IPS DF 6.9 (cell line): Measurements from ENCODE around the gene ACY1.

ENCODE experiments used
- DNase-seq: peaks from one replicate; pipeline ENCODE4 v3.0.0-alpha.2; 2013; ENCODE audit warnings: low read depth, low spot score
- H3K27ac ChIP-seq: one replicate; pipeline ENCODE4 v1.5.1; 2013; ENCODE audit warnings: low read length, control low read depth
- H3K27me3 ChIP-seq: 2 replicates; pipeline ENCODE4 v1.6.1; 2013; ENCODE audit warnings: mild to moderate bottlenecking, low read length; ENCODE audit not compliant: control insufficient read depth, insufficient read depth
- H3K36me3 ChIP-seq: 2 replicates; pipeline ENCODE4 v1.6.1; 2013; ENCODE audit warnings: low read length; ENCODE audit not compliant: control insufficient read depth, insufficient read depth
- H3K4me1 ChIP-seq: 2 replicates; pipeline ENCODE4 v1.6.1; 2013; ENCODE audit warnings: low read length; ENCODE audit not compliant: control insufficient read depth, insufficient read depth
- H3K4me3 ChIP-seq: 2 replicates; pipeline ENCODE4 v1.5.1; 2013; ENCODE audit warnings: mild to moderate bottlenecking, low read length
- H3K9me3 ChIP-seq: 2 replicates; pipeline ENCODE4 v1.6.1; 2013; ENCODE audit warnings: low read length, inconsistent platforms; ENCODE audit not compliant: control insufficient read depth, insufficient read depth
- WGBS: extraction: QIAGEN DNeasy Blood & Tissue Kit; methylation state at CpG from one replicate; pipeline ENCODE4 v1.1.7; 2013; ENCODE audit warnings: mixed read lengths, missing lambda C conversion rate; ENCODE audit not compliant: insufficient read length, insufficient coverage; 5-methylcytosine and 5-hydroxymethylcytosine counted together

The ACY1 gene

GRCh38 chr3:51997172-51997571, 13.8 kb downstream of the ACY1 start:
- no peaks in the 10 kb centered on the region for H3K27me3 ChIP-seq
- no peak overlapping the region for H3K27ac ChIP-seq
- H3K9me3 ChIP-seq, result no peaks in the 10 kb centered on the region
- no peak overlapping the region for H3K4me3 ChIP-seq
- H3K36me3 ChIP-seq, result peaks cover 24% of the 10 kb centered on the region
- H3K4me1 ChIP-seq, result peaks cover 6% of the 10 kb centered on the region
- no peak for DNase-seq
- WGBS, result no CpG with 5 or more reads among the region's 2 CpGs

GRCh38 chr3:51997935-51998596, 14.7 kb downstream of the ACY1 start:
- H3K9me3 ChIP-seq, result no peaks in the 10 kb centered on the region
- H3K4me1 ChIP-seq, result peaks cover 6% of the 10 kb centered on the region; the same call in 1 of the 2 replicates
- H3K36me3 ChIP-seq, result peaks cover 17% of the 10 kb centered on the region
- no CpG with 5 or more reads among the region's 7 CpGs for WGBS
- no peak overlapping the region for H3K27ac ChIP-seq
- no peaks in the 10 kb centered on the region for H3K27me3 ChIP-seq
- no peak for DNase-seq
- H3K4me3 ChIP-seq, result no peak overlapping the region

GRCh38 chr3:51998774-51999173, 15.4 kb downstream of the ACY1 start:
- H3K9me3 ChIP-seq, result no peaks in the 10 kb centered on the region
- H3K4me1 ChIP-seq, result peaks cover 6% of the 10 kb centered on the region; the same call in 1 of the 2 replicates
- H3K36me3 ChIP-seq, result peaks cover 12% of the 10 kb centered on the region
- H3K4me3 ChIP-seq, result no peak overlapping the region
- H3K27me3 ChIP-seq, result no peaks in the 10 kb centered on the region
- H3K27ac ChIP-seq, result no peak overlapping the region
- DNase-seq, result no peak
- no CpG with 5 or more reads among the region's 7 CpGs for WGBS

GRCh38 chr3:51999846-52000245, 16.5 kb downstream of the ACY1 start:
- Histone ChIP-seq H3K36me3 (0 out of 2 replicates have a peak, but pooled peaks cover 1% of the 10 kb centered on the region), H3K27ac (no peak overlapping the region), H3K4me1 (peaks cover 5% of the 10 kb centered on the region), H3K4me3 (no peak overlapping the region), H3K27me3 (no peaks in the 10 kb centered on the region), H3K9me3 (no peaks in the 10 kb centered on the region)
- DNase-seq, result no peak
- WGBS, result no CpG with 5 or more reads among the region's 2 CpGs

GRCh38 chr3:52001443-52001974, 18.2 kb downstream of the ACY1 start:
- no CpG with 5 or more reads among the region's 18 CpGs for WGBS
- Histone ChIP-seq H3K4me3 (no peak overlapping the region), H3K9me3 (no peaks in the 10 kb centered on the region), H3K4me1 (peaks cover 16% of the 10 kb centered on the region), H3K36me3 (no peaks in the 10 kb centered on the region), H3K27me3 (no peaks in the 10 kb centered on the region), H3K27ac (no peak overlapping the region)
- DNase-seq, result peak; percentile 90

- Histone ChIP-seq H3K27ac (no peak overlapping the region), H3K36me3 (no peaks in the 10 kb centered on the region), H3K4me3 (no peak overlapping the region), H3K27me3 (no peaks in the 10 kb centered on the region), H3K4me1 (peaks cover 16% of the 10 kb centered on the region), H3K9me3 (no peaks in the 10 kb centered on the region)
- whole genome bisulfite sequencing, result no CpG with 5 or more reads among the region's 6 CpGs
- DNase-seq, result no peak
These were observed 19.4 kb downstream of the ACY1 start for GRCh38 chr3:52002748-52003147.

- no CpG with 5 or more reads among the region's 16 CpGs for WGBS
- no peak for DNase-seq
These were observed 20.9 kb downstream of the ACY1 start for GRCh38 chr3:52004163-52004787.

GRCh38 chr3:52004906-52005395, 21.6 kb downstream of the ACY1 start:
- WGBS, result no CpG with 5 or more reads among the region's 4 CpGs
- H3K4me3 ChIP-seq, result no peak overlapping the region
- no peak for DNase-seq
- no peak overlapping the region for H3K27ac ChIP-seq
- no peaks in the 10 kb centered on the region for H3K27me3 ChIP-seq
- peaks cover 12% of the 10 kb centered on the region for H3K4me1 ChIP-seq
- H3K36me3 ChIP-seq, result no peaks in the 10 kb centered on the region
- no peaks in the 10 kb centered on the region for H3K9me3 ChIP-seq

More at GRCh38 chr3:52004163-52004787, 20.9 kb downstream of the ACY1 start:
- H3K36me3 ChIP-seq, result no peaks in the 10 kb centered on the region
- no peaks in the 10 kb centered on the region for H3K27me3 ChIP-seq
- no peak overlapping the region for H3K4me3 ChIP-seq
- H3K9me3 ChIP-seq, result no peaks in the 10 kb centered on the region
- no peak overlapping the region for H3K27ac ChIP-seq
- peaks cover 12% of the 10 kb centered on the region for H3K4me1 ChIP-seq

- Histone ChIP-seq H3K27me3 (no peaks in the 10 kb centered on the region), H3K27ac (no peak overlapping the region), H3K4me3 (no peak overlapping the region), H3K9me3 (no peaks in the 10 kb centered on the region), H3K36me3 (no peaks in the 10 kb centered on the region), H3K4me1 (peaks cover 12% of the 10 kb centered on the region)
- no peak for DNase-seq
- WGBS, result no CpG with 5 or more reads among the region's 15 CpGs
These were observed 22.2 kb downstream of the ACY1 start for GRCh38 chr3:52005571-52005986.

- peaks cover 12% of the 10 kb centered on the region for H3K4me1 ChIP-seq
- H3K27ac ChIP-seq, result no peak overlapping the region
- no CpG with 5 or more reads among the region's 8 CpGs for WGBS
- no peak overlapping the region for H3K4me3 ChIP-seq
- H3K9me3 ChIP-seq, result no peaks in the 10 kb centered on the region
- no peaks in the 10 kb centered on the region for H3K27me3 ChIP-seq
- no peak for DNase-seq
- no peaks in the 10 kb centered on the region for H3K36me3 ChIP-seq
These were observed 22.9 kb downstream of the ACY1 start for GRCh38 chr3:52006017-52006819.
